OCI-LY3 (cell line): ENCODE measurements around the gene CCIN.

ENCODE experiments used
- EZH2phosphoT487 ChIP-seq: fragments of 200-600 bp; shearing (Covaris generic); IDR thresholded peaks from 2 replicates; pipeline ENCODE4 v1.6.1; 2018; ENCODE audit warnings: antibody characterized with exemption, mixed run types, low read depth
- TF ChIP-seq, protein P1 (sequence below): fragments of 200-600, 300-600 bp; sonication (generic); IDR thresholded peaks from 2 replicates; pipeline ENCODE4 v1.5.1; 2014; ENCODE audit warnings: antibody characterized with exemption, low read length, low read depth

DNA sequence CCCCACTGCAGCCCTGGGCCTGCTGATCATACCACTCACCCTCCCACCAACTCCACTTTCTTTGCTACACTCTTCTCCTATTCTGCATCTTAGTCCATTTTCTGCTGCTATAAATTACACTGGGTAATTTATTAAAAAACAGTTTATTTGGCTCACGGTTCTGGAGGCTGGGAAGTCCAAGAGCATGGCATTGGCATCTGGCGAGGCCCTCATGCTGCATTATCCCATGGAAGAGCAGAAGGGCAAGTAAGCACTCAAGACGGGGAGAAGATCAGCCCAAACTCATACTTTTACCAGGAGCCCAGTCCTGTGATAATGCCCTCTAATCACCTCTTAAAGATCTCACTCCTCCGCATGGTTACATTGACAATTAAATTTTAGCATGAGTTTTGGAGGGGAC, 23.2 kb upstream of the CCIN start:
- TF ChIP-seq, protein P1, sequence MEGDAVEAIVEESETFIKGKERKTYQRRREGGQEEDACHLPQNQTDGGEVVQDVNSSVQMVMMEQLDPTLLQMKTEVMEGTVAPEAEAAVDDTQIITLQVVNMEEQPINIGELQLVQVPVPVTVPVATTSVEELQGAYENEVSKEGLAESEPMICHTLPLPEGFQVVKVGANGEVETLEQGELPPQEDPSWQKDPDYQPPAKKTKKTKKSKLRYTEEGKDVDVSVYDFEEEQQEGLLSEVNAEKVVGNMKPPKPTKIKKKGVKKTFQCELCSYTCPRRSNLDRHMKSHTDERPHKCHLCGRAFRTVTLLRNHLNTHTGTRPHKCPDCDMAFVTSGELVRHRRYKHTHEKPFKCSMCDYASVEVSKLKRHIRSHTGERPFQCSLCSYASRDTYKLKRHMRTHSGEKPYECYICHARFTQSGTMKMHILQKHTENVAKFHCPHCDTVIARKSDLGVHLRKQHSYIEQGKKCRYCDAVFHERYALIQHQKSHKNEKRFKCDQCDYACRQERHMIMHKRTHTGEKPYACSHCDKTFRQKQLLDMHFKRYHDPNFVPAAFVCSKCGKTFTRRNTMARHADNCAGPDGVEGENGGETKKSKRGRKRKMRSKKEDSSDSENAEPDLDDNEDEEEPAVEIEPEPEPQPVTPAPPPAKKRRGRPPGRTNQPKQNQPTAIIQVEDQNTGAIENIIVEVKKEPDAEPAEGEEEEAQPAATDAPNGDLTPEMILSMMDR, result no peak
- TF ChIP-seq EZH2phosphoT487, result no peak
